Fibroblast of skin of abdomen (primary cell): ENCODE data around the gene SLC13A2.

Experiments
- DNase-seq: peaks from one replicate; pipeline ENCODE4 v3.0.0-alpha.2; 2013

Gene SLC13A2

DNA sequence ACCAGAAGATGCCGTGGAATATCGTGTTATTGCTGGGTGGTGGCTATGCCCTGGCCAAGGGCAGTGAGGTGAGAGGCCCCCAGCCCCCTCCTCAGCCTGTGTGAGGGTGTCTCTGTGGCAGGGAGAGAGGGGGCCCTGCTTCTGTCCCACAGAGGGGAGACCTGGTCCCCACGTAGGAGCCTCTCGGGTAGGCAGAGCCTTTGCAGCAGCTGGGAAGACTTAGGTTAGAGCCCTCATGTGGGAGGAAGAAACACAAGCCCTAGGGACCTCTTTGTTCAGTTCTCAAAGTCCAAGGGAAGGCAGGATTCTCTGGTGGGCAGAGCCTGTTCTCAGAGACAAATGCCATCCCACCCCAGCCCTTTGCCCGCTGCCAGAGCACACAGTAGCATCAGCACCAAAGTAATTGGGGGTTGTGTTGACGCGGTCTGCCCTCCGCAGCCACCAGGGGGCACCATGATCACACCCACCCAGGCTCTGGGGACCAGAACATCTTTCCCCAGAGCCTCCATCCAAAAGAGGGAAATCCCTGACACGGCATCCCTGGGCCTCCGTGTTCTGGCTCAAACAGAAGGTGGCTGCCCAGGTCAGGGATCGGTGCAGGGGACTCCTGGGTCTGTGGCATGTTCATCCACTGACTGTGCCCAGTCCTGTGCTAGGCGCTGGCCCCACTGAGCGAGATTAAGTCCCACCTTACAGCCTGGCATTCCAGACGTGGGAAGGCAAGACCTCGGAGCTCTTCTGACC lies 21.2 kb downstream of the SLC13A2 start:
- peak; percentile 54 for DNase-seq

DNA sequence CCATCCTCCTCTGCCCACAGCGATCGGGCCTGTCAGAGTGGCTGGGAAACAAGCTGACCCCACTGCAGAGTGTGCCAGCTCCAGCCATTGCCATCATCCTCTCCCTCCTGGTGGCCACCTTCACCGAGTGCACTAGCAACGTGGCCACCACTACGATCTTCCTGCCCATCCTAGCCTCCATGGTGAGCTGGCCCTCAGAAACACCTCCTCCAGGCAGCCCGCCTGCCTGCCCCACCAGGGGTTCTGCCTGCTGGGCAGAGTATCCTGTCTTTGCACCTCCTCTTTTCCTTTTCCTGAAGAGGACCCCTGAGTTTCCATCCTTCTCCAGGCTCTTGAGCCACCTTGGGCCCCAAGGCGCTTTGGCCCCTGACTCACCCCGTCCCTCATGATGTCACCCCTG lies 22.2 kb downstream of the SLC13A2 start:
- DNase-seq, result no peak

DNA sequence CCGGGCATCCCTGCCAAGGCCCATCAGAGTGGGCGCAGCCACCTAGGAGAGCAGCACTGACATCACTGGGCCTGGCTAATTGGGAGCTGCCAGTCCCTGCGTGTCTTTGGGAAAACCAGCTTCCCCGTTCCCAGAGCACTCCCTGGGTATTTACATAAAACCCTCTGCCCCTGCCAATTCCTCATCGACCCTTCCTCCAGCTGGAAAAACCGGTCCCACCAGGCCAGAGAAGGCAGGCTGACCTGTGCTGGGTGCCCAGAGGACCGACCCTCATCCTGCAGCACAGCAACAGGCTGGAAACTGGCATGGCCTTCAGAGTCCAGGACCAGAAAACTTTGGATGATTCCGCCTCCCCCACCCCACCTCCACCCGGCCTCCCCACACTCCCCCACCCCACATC lies 24.5 kb downstream of the SLC13A2 start:
- DNase-seq, result no peak

DNA sequence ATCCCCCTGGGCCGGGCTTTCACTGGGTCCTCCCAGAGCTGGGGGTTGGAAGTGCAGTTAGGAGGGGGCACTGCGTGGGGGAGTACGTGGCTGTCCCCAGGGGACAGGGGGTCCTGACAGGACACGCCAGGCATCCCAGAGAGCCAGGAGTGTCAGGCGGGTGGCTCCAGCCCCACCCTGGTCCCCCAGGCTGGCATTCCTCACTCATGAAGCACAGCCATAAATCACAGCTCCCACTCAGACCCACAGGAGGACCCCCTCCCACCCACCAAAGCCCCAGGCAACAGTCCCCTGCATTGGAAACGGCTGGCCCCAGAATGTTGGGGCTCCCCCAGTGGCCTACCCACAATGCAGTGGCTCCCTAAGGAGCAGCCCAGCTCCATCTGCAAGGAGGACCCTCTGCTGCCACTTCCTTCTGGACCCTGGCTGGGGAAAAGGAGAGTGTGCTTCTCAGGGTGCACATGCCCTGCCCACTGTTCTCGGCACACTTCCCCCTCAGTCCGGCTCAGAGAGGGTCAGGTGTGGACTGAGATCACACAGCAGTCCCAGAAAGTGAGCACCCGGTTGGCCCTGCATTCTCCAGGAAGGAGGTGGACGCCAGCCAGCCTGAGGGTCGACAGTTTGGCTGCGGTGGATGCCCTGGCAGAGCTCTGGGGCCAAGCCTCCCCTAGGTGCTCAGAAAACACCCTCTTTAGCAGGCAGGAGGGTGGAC lies 25.4 kb downstream of the SLC13A2 start:
- DNase-seq, result no peak

DNA sequence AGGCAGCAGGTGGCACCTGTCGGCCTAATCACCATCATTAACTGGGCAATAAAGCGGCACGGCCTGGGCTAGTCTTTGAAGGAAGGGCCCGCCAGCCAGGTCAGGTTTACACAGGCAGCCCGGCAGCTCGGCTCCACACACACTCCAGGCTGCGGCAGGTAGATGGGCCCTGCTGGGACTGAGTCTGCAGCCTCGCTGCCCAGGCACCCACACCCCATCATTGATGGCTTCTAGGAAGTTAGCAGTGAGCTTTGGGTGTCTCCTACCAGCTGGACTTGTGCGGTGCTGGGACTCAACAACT lies 25.9 kb downstream of the SLC13A2 start:
- DNase-seq, result no peak

DNA sequence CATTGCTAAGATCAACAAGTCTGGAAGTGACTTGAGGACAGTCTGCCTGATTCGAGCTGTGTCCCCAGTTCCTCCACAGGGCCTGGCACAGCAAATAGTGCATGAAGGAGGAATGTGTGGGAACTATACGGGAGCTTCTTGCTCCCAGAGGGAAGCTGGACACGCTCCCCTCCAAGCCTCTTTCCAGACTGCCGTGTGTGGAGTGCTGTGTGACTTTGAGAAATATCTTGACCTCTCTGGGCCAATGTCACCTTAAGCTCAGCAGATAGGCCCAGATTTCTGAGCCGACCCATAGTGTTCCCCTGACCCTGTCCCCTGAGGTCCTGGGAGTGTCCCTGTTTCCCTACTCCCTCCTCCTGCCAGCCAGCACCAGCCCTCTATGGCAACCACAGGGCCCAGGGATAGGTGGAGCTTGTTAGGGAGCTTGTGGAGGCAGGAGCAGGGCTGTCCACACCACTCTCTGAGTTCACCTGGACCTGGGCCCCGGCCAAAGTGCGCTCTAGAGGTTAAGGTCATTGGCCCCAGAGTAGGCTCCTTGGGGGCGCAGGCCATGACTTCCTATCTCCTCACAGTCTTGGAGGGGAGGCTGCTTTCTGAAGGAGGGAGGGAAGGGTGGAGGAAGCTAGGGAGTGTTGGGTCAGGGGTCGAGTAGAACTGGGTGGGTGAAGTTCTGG lies 26.4 kb downstream of the SLC13A2 start:
- DNase-seq, result no peak

DNA sequence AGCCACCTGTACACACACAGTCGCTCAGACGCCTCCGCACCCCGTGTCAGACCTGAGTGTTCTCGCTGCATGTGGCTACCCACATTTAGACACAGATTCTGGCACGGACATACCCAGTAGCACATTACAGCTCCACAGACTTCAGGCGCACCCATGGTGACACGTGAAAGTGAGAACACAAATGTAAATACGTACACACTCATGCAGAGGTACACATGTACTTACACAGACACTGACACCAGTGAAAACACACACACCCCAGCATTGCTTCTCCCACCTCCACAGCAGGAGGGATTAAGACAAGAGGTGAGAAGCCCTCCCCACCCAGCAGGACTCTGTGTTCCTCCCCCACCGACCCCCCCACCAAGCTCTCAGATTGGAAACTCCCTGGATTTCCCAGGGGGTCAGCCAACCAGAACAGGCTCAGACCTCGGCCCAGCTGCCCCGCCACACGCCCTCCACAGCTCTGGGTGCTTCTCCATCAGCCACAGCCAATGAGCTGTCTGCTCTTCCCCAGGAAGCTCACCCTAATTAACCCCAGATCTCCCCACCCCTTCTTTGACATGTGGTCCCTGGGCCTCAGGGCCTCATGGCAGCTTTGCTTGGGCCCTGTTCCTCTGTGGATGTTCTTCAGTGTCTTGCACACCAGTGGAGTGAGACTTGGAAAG lies 27.4 kb downstream of the SLC13A2 start:
- no peak for DNase-seq

DNA sequence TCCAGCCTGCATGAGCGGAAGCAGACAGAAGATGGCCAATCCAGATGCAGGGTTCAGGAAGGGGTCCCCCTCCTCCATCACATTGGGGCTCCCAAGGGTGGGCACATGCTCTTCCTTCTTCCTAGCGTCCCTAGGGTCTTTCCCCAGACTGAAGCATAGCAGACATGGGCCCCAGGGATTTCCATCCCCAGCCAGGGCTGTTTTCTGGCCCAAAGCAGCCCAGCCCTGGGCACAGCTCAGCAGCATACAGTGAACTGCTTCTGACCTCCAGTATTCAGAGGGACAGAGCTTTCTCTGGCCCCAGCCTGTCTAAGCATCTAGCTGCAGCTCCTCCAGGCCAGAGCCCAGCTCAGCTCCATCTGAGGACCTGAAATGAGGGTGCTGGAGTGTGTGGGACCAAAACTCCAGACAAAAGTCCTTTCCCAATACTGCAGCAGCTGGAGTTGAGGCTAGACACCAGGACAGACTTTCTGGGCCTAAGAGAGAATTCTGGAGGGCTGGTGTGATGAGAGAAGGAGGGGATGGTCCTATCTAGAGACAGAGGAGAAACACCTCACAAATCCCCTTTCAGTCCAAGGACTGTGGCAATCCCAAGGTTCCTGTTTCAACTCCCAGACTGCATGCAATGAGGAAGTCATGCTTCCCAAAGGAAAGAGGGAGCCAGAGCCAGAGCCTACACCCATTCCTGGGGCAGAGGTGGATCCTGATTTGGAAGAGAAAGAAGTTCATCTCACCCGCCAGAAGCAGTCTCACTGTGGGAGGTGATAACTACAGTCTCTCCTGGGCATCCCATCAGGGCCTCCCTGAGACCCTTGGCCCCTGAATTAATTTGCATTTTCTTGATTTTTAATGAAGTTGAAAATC lies 28.2 kb downstream of the SLC13A2 start:
- DNase-seq, result no peak

DNA sequence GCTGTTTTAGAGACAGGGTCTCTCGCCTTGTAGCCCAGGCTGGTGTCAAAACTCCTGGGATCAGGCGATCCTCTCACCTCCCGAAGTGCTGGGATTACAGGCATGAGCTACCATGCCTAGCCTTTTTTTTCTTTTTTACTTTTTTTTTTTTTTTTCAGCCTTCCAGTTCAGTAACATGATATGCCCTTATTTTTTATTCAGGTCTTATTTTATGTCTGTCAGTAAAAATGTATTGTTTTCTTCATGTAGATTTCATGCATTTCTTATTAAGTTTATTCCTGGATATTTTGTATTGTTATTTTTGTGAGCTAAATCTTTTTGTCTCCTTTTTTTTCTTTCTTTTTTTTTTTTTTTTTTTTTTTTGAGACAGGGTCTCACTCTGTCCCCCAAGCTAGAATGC lies 30.0 kb downstream of the SLC13A2 start:
- no peak for DNase-seq

DNA sequence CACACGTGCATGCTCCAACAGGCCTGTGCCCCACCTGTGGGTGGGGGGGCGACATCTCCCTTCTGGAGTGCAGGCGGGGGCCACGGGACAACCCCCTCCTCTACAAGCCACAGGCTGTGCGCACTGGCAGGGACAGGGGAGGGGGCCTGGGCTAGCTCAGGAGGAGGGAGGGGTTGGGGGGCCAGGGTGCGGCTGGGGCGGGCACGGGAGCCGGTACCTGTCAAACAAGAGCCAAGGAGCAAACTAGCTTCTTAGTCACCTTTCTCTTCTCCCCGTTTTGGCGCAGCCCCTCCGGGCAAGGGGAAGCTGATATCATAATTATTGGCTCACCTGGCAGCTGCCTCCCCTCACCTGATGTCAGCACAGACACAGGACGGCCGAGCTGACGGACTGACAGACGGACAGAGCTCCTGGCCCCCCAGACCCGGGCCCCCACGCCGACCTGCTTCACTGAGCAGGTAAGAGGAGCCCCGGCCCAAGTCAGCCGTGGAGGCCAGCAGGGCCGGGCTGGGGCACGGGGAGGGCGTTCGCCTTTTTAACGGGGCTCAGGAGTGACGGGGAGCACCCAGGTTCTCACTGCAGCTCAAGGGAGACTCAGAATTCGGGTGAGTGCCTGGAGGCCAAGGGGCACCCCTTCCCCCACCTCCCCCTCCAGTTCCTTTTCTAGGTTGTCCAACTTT lies 32.7 kb downstream of the SLC13A2 start, which contains the start of gene FOXN1:
TSS of gene FOXN1 (plus strand) at position 363 of the 680 bp plus-strand sequence. CDS start 17,622 bp downstream, outside the sequence.
- DNase-seq, result no peak

DNA sequence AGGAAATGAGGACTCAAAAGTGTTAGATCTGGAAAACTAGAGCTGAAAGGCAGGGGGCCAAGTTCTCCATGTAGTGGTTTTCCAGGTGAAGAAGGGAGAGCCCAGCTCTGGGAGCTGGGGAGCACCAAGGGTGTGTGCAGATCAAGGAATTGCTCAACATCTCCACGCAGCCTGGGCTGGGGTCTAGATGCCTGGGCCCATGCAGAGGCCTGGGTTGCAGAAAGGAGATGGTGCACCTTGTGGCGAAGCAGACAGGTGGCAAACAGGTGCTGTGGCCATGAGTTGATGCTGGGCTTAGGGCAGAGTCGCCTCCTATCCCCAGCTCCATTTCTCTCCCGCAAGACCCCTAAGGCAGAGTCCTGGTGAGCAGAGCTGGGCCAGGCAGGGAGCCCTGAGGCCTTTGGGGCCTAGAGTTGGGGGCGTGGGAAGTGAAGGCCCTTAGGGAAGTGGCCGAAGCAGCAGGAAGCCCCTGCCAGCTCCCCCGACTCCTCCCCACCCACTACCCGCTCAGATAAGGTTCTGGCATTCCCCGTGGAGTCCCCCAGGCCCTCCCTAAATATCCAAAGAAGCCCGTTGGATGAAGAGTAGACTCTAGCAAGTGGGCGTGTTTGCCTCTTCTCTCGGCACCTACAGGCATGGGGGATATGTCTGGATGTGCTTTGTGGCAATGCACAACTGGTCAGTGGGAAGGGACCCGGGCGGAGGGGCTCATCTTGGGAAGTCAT lies 33.5 kb downstream of the SLC13A2 start:
- DNase-seq, result no peak

DNA sequence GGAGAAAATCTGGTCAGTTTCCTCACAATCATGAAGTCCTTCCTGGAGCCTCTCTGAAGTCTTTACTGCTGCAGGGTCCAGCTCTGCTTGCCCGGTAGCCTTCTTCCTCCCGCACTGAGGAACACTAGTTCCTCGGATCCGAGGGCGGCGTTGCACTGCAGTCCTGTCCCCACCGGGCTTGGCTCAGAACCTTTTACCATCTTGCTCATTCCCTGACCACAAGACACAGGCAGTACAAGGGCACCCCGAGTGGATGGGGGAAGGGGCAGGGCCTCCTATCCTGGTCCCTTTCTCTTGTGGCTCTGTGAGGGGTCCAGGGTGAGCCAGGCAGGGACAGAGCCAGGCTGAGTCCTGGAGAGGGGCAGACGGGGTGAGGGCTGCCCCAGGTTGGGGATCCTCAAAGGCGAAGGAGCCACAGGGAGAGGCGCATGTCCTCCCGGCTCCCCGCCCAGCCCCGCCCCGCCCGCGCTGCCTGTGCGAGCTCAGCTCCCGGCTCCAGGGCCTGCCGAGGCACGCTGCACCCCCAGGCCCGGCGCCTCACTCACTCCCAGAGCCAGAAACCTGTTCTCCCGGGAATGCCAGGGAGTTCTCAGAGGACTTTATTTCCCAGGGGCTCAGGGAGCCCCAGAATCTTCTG lies 34.2 kb downstream of the SLC13A2 start:
- DNase-seq, result no peak

DNA sequence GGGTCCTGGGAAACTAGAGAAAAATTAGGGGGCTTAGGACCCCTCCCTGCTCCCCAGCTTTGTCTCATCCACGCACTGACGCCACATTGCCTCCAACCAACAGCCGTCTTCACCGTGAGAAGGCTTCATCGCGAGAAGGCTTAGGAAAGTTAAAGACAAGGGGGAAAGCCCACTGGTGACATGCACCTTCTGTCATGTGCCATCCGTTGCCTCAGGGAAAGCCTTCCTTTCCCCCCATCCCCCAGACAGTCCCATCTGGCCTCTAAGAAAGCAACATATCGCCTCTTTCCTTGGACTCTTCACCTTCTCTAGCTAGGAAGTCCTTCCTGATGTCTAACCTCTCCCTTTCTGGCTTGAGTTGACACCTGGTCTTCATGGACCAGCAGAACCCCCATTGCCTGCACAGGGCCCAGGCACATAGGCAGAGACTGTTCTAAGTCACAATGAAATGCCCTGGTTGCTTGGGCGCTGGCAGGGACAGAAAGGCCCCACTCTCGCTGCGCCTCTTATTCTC lies 34.8 kb downstream of the SLC13A2 start:
- no peak for DNase-seq

DNA sequence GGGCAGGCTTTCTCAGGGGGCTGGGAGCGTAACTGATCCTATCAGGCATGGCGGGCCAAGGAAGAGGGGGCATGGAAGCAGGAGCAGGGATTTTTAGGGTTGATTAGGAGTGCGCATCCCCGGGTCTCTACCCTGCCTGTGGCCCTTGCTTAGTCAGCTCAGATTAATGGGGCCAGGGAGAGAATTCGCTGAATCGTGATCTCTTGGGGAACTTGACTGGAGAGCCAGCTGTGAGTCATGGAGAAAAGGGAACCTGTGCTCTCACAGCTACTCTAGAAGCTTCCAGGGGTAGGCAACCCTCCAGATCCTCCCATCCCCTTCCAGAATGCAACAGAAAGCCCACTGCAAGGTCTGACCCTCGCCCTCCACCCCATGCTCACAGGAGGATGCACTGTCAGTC lies 36.3 kb downstream of the SLC13A2 start:
- no peak for DNase-seq

DNA sequence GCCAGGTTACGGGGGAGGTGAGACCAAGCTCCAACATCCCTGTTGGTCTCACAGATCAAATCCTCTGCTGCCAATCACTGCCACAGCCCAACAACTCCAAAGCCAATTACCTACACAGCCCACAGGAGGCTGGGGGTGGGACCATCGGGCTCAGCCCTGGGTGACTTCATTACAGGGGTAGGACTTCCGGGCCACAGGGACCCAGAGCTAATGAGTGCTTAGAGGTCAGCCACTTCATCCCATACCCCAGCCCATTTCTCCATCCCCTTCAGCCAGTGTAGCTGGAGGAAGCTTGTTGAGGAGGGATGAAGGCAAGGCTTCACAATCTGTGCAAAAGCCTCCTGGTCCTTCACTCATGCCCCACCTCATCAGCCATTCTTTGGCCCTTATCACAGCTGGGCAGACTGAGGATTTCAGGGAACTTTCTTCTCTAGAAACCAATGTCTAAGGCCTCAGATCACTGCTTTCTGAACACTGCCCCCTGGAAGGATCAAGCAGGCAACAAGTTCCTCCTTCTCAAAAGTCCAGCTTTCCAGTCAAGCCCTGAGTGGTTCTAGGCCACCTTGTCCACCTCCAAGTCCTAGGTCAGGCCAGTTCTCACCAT lies 38.5 kb downstream of the SLC13A2 start:
- DNase-seq, result no peak

DNA sequence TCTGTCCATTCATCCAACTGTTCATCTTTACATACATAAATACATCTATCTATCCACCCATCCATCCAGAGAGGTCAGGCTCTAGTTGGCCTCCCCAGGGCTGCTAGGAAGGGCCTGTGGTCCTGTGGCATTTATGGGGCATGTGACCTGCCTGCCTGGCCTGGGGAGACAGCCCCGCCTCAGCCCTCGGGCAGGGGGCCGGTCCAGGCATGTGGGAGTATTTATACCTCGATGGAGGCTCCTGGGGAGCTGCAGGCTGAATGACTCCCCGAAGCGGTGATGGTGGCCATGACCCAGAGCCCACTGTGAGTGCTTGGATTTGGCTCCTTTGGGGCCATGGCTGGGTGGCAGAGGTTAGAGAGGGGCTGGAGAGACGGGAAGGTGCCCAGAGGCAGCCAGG lies 40.0 kb downstream of the SLC13A2 start:
- no peak for DNase-seq

DNA sequence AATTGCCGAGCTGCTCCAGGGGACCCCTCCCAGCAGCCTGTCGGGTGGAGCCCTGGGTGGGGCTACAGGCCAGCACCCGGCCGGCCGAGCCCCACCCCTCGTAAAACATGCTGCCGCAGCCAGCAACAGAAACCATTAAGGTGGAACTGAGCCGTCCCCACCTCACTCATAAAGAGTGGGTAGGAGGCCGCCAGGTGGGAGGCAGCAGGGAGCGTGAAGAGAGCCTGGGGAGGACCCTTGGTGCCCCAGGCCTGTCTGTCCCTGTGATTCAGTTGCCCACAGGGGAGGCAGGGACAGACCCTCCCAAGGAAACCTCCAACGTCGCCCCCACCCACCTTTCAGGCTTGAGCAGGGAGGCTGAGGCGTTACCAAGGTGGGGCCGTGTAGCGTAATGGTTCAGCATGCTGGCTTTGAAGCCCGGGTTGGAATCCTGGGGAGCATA lies 41.1 kb downstream of the SLC13A2 start:
- no peak for DNase-seq

DNA sequence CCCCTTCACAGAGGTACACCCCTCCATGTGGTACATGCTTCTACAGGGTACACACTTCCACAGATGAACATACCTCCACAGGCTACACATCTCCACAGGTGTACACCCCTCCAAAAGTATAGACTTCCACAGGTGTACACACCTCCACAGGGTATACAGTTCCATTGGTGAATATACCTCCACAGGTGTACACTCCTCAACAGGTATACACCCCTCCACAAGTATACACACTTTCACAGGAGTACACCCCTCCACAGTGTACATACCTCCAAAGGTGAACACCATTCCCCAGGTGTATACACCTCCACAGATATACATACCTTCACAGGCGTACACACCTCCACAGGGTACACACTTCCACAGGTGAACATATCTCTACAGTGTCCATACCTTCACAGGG lies 42.1 kb downstream of the SLC13A2 start:
- no peak for DNase-seq

DNA sequence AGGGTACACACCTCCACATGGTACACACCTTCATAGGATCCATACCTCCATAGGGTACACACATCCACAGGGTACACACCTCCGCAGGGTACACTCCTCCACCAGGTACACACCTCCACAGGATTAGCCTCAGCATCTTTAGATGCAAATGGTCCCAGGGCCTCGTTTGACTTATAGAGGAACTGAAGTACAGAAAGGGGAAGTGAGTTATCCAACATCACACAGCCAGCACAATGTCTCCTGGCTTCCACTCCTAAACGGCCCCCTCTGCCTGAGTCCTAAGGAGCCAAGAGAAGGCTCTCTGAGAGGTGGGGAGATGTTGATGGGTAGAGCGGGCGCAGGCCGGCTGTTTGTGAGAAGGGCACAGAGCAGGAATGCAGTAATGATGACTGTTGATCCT lies 44.7 kb downstream of the SLC13A2 start:
- no peak for DNase-seq

DNA sequence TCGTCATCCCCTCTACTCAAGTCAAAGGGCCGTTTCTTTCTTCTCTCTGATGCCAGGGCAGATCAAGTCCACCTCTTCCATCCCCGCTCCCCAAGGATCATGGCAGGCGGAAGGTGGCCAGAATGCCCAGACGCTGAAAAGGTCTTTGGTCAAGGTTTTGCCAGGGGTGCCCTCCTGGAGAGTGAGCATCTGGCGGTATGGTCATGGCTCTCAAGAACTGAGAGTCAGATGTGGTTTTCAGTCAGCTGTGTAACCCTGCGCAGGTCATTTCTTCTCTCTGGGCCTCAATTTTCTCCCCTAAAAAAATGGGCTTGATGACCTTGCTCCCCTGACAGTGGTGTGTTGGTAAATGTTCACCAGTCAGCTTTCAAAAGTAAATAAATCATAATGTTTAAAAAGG lies 45.1 kb downstream of the SLC13A2 start:
- no peak for DNase-seq
